SK-N-DZ (cell line): ENCODE data around the gene KIF21A.

Experiments used
- DNase-seq: peaks from one replicate; pipeline ENCODE4 v3.0.0-alpha.2; 2015; ENCODE audit warnings: low spot score

KIF21A gene

DNA sequence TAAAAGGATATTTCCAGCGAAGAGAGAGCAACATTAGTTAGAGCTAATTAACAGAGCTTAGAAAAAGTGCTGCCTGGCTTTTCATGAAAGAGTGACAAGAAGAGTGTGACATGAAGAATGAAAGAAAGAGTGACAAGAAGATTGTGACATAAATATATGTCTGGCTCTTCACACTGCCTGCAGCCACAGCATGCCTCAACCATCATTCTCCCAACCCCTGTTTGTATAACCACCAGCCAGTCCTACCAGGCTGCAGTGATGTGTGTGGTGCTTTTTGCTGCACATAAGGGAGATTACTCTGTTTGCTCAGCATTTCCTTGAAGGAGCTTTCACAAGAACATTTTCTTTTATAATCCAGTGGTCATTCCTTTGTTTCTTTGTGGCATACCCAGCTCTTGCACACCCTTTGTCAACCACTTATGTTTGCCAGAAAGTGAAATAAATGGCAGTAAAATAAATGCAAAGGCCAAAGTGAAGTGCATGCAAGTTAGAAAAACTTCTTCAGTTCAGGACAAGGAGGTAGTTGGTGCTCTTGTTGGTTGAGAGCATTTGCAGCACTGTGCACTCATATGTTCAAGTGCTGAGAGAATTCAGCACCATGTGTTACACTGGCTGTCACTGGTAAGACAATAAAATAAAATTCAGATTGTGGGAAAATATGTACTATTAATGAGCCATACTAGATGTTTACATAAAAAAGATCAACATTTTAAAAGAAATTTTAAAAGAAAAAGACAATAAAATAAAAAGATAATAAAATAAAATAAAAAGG lies 50.6 kb downstream of the KIF21A start:
- DNase-seq = no peak

DNA sequence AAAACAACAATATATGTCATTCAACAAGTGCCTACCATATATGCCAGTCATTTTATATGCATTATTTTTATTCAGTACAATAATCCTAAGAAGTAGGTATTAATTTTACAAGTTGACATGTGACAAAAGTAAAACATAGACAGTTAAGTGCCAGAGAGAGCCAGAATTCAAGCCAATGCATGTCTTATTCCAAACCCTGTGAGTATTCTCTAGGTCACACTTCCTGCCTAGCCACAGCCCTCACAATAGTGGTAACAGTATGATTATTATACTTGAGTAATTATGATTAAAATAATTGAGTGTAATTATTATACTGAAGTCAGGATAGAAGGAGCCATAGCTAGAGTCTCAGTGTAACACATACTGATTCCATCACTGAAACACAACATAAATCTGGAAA lies 52.2 kb downstream of the KIF21A start:
- DNase-seq = no peak

DNA sequence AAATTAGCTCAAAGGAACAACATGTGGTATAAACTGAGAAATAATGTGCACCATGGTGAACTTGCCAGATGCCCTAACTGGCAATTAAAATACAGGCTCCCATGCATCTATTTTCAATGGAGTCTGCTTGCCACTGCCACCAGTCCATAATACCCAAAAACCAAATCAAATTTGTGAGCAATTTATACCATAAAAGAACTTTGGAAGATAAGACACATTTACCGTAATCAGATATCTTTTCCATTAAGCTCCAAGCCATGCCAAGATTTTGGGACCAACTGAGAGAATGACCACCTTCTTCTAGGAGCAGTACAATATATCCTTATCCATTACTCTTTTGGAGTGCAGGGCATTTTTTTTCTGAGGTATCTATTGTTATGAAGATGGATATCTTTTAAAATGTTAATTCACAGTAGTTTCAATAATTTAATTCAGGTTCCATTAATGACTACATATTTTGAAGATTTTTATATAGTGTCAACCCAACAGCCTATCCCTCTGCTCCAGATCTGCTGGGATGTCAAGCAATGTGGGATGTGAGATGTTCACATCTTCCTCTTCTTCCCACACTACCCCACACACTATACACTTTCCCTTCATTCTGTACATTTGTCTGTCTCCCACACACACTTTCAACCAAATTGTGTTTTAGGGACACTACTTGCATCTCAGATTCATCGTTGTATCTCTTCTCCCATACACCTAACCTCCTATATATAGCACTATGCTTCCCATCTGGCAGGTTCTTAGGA lies 53.3 kb downstream of the KIF21A start:
- DNase-seq = peak; percentile 99

DNA sequence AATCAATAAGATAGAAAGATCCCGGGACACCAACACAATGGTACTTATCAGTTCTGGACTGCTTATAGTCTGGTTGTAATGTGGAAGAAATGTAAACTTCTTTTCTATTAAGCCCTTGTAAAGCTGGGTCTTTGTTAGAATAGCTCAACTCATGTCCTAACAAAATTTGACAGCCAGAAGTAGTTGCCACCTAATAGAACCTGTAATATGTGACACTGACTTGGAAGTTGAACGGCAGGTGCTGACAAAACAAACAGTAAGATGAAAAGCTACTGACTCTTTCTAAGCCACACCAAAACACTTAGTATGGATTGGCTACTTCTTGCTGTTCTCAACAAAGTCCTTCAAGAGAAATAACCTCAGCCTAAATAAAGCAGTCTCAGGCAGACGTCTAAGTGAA lies 56.6 kb downstream of the KIF21A start:
- no peak for DNase-seq

DNA sequence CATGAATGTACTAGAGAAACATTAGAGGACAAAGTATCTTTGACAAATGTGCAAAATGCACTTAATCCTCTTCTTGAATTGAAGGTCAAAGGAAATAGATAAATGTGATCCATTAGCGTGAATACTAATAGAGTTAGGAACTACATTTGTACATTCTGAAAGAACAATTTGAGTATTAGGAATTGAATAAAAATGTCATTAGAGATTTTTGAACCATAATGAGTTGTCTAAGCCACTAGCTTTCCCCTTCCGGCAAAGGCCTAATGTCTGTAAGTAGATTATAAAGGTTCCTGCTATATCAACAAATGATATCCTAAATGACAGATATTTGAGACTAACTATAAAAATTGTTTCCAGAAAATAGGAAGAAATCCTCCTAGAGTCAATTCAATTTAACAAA lies 59.8 kb downstream of the KIF21A start:
- no peak for DNase-seq

DNA sequence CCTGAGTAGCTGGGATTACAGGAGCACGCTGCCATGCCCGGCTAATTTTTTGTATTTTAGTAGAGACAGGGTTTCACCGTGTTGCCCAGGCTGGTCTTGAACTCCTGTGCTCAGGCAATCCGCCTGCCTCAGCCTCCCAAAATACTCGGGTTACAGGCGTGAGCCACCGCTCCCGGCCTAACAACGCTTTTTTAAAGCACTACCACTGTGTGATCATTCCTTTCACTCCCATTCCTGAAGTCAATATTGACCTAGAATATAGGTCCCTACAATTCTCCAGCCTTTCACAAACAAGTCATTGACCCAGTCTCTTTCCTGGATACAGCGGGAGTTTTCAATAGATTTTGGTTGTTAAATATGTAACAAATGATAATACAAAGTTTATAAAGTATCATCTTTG lies 62.8 kb downstream of the KIF21A start:
- DNase-seq = no peak

DNA sequence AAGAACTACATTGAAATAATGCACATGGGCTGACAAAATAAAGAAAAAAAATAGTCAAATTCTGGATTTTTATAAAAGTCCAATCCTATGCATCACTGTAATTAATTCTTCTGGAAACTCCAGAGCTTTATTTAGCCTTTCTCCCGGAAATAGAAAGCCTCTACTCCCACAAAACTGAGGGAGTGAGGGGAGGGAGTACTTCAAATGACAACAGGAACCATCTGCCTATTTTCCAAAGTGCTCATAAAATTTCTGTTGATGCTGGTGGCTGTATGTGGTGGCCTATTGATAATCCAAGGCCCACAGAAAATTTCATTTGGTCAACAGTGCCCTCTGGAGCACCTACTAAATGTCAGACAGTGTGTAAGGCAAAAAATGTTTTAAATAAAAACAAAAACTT lies 64.6 kb downstream of the KIF21A start:
- no peak for DNase-seq

DNA sequence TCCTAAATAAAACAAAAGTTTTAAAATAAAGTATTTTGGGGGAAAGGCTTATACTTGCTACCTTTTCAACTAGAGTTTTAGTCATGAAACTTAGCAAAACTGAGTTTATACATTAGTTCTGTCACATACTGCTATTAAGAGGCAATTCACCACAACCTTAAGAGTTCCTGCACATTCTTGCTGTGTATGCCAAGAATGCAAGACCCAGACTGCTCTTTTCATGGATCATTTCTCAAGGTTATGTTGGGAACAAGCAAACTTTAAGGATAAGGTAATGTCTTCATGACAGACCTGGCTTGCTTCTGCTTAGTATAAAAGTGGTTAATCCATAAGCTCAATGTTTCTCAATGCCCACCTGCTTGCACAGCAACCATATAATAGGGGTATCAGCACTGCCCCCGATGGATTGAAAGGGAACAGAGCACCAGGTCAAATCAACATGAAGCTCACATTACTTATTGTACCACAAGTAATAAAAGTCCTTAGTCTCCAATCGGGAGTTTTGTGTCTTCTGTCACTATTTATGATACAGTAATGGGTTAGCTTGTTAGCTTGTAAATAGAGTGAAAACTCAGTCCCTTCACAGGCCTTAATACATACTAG lies 67.6 kb downstream of the KIF21A start:
- no peak for DNase-seq

DNA sequence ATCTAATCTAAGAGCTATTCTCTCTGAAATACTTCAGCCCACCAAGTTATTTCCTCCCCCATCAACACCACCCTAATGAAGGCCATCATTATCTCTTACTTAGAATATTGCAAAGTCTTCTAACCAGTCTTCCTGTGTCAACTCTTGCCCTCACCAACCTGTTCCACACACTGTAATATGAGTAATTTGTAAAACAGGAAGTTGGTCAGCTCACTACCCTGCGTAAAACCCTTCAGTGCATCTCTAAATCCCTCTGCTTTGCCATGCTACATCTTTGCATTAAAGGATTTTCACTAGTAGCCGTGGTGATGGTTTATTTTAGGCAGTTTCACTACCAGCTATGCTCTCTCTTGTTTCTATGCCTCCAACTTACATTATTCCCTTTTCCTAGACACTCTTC lies 70.0 kb downstream of the KIF21A start:
- no peak for DNase-seq

DNA sequence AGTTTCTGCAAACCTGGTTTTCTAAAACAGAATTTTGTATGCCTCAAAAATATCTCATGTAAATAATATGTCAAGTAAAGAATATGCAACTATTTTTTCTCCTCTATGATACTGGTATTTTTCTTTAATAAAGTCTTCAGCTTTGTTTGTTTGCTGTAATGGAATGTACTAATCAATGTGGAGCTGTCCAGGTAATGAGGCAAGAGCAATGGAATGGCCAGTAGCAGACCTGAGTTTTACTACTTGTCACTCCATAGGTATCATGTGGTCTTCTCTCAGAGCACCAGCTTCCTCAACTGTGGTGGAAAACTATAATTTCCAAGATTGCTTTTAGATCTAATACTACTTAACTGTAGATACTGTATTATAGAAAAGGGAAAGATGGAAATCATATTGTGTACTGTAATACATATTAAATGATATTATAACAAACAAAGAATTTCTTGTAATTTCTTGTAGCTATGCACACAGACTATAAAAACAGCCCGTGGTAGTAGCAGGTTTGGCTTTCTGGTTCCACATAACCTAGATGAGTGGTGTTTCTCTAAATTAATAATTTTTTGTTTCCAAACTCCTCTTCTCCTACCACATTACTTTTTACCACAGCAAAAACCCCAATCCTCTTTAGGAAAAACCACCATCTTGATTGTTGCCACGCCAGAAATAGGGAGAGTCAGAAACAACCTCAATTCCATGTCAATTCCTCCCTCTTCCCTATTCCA lies 70.6 kb downstream of the KIF21A start:
- DNase-seq = no peak

DNA sequence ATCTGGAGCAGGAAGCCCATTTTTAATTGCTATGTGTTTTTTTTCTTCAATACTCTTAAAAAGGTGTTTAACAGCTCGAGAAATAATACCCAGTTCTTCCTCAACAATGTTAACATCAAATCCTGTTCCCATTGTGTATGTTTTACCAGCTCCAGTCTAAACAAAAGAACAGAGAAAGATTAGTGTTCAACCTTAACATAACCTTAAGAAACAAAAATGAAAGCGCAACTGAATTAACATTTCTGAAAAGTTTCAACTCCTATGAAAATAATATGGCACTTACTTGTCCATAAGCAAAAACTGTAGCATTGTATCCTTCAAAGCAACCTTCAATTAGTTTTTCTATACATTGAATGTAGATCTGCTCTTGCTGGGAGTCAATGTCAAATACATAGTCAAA lies 73.2 kb downstream of the KIF21A start:
- no peak for DNase-seq

DNA sequence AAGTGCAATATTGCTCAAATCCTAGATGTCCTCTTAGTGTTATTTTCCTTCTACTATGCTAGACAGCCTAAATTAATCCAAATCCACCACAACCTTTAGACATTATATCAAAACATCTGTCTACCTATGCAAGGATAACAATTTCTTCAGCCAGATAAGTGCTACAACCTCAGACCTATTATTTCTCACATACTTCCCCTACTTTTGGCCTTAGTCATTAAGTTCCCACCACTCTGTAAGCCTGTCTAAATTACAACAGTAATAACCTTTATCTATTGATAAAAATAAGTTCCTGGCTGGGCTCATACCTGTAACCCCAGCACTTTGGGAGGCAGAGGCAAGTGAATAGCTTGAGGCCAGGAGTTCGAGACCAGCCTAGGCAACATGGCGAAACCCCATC lies 74.0 kb downstream of the KIF21A start:
- no peak for DNase-seq

DNA sequence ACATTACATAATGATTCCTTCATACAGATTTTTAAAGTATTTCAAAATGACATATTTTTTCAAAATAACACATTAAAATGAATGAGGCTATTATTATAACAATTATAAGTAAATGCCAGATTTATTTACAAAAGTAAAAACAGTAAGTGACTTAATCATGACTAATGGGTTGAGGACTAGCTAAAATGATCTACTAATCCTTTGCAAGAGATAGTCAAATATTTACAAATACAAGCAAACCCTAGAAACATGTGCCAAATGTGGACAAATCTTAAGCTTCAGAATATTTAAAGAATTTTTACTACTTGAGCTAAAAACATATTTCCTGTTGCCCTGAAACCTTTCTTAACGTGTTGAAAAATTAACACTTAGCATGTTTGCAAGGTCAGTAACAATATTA lies 74.8 kb downstream of the KIF21A start:
- no peak for DNase-seq

DNA sequence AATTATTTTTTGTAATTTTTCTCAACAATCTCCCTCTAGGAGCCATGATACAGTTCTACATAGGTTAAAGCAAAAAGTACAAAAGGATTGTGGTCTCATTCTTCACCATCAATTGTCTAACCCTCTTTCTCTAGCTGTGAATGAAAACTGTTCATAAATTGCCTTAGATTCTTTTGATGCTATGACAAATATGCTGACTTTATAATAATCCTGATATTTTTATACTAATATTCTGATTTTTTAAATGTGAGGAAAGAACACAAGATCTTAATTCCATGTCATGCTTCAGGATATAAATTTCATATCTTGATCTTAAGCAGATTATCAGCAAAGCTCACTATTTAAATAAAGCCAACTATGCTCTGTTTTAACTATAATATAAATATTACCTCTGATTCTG lies 75.4 kb downstream of the KIF21A start:
- DNase-seq = no peak

DNA sequence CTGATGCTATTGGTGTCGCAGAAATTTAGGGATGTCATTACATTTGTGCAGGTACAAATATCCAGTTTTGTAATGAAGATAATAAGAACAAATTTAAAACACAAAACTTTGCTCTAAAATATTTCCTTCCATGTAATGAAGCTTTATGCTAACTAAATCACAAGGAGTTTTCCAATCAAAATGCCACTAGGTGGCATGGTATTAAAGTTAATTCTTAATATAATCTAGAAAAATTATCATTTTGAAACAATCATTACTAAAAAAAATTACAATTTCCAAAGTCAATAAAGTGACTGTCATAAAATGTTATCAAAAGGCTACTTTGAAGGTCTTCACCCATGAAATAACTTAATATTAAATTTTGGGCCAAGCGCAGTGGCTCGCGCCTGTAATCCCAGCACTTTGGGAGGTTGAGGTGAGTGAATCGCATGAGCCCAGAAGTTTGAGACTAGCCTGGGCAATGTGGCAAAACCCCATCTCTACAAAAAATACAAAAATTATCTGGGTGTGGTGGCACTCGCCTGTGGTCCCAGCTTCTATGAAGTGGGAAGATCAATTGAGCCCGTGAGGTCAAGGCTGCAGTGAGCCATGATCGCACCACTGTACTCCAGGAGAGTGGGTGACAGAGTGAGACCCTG lies 77.4 kb downstream of the KIF21A start:
- no peak for DNase-seq

DNA sequence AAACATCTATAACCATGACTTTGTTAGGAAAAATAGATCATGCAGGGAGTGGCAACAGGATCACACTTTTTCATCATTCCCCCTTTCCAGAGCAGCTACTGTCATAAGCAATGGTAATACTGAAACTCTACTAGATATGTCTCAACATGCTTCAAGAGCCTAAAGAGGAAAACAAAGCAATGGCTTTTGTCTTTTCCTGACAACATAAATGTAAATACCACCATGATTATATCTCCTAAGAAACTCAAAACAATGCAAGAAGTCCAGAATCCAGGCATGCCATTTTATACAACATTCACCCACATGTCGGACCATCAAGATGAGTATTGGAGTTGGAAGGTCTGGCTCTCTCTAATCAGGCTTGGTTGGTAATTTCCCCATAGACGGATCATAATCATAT lies 78.7 kb downstream of the KIF21A start:
- no peak for DNase-seq

DNA sequence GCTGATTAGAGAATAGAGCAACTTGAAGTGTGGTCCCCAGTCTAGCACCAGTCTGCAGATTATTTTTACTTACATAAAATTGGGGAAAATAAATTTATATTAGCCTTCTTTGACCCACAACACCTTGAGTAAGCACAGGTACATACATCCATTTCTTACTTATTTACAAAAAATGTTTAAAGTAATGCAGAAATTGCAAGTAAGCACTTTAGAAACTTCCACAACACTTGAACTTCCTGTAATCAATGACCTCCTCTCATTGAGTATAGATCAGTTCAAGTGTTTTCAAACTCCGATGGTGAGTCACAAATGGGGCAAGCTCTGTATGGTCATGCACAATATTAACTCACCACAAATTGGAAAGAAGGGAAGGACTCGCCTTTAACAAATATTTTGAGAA lies 83.3 kb downstream of the KIF21A start:
- no peak for DNase-seq

DNA sequence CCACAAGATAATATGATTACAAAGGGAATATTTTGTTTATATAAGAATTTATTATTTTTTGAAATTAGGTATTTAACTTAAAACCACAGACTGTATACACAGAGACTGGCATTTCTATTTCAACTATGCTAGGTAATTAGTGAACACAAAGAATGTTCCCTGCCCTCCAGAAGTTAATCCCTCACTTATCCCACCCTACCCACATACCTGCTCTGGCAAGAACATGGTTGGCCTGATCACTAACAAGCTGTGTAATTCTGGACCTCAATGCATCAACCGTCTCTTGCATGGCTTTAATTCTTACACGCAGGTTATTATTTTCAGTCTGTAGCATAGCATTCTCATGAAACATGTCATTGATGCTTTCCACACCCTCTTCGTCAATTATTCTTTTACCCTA lies 85.9 kb downstream of the KIF21A start:
- no peak for DNase-seq

DNA sequence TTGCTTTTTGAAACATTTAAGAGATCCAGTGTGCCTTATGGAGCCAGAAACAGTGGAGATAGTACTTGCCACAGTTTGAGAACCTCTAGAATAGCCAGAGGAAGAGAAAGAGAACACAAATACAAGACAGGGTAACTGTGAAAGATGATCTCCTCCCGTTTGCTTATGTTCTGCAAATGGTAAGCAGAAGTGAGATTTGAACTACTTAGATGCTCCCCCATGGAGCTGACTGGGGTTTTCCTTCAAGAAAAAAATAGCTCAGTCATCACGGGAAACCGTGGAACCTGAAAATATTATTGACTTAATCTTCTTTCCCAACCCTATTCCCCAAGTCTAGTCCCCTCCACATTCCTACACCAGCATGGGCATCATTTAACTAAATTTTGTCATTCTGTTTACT lies 87.1 kb downstream of the KIF21A start:
- no peak for DNase-seq

DNA sequence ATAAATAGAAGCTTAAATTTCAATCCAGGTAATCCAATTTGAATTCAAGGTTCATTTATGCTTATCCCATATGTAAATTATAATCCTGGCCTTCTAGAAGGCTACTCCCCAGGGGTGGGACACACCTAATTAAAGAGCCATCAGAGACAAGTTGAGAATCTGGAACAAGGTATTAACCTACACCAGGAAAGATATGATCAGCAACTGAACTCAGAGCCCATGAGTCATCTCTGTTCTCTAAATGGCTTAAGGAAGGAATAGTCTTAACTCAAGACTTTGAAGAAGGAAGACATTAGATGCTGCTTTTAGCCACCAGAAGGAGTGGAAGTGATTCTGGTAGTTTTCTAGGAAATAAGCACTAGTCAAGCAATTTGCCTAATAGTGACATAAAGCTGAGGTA lies 88.0 kb downstream of the KIF21A start:
- DNase-seq = peak; percentile 22

DNA sequence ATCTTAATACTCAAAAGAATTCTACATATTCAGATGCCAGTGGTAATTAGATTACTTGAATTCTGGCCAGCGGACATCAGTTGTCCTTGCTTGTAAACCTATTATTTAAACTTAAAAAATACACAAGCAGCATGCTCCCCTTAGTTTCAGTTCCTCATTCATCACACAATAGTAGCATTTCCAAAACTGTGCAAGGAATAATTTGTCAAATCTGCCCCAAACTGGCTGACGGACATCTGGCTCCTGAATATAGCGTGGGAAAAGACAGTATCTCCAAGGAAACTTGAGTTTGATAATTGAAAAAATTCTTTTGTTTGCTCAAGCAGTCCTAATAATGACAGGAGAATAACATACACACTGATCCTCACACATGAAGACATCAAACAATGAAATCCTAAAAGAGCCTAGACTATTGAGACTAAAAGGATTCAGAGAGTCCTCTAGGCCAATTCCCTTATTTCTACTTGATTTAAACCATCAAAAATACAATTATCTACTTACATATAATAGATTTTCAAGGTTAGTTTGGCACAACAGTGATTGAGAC lies 90.4 kb downstream of the KIF21A start:
- peak; percentile 29 for DNase-seq
